Activated T-helper 17 cell treated with anti-CD3 and anti-CD28 coated beads, Interleukin-2, amount 50 U/mL, for 72 hours (primary cell): Measurements from ENCODE around the gene GREB1. TPM values are rescaled to one million over a fixed set of nuclear protein-coding genes. Genes with fewer than 3 reads are reported as not detected.
"Not testable (repeated sequence)": the region's sequence is repeated elsewhere in the genome, so short reads cannot be mapped to it uniquely, and the experiment has no call there.

Experiments
- ATAC-seq: fragments of 150-1000 bp; cut with Tn5 transposase; replicated peaks from 2 replicates; pipeline ENCODE4 v1.10.0; 2021; ENCODE audit warnings: mild to moderate bottlenecking, moderate library complexity
- H3K27ac Mint-ChIP-seq: one replicate; pipeline ENCODE4 v1.8.0; 2022; ENCODE audit warnings: mixed read lengths
- H3K27me3 Mint-ChIP-seq: one replicate; pipeline ENCODE4 v1.8.0; 2022; ENCODE audit warnings: mixed read lengths
- H3K36me3 Mint-ChIP-seq: one replicate; pipeline ENCODE4 v1.8.0; 2022; ENCODE audit warnings: low read depth, mild to moderate bottlenecking, mixed read lengths
- H3K4me1 Mint-ChIP-seq: one replicate; pipeline ENCODE4 v1.8.0; 2022; ENCODE audit warnings: mixed read lengths
- H3K4me3 Mint-ChIP-seq: one replicate; pipeline ENCODE4 v1.8.0; 2022; ENCODE audit warnings: mild to moderate bottlenecking, mixed read lengths
- H3K9me3 Mint-ChIP-seq: one replicate; pipeline ENCODE4 v1.8.0; 2022; ENCODE audit warnings: mixed read lengths
- total RNA-seq, 2 donors: library from RNA; stranded (reverse); gene quantifications; one replicate each; pipeline ENCODE4 v1.2.3, GENCODE V29; 2022

Gene GREB1
- total RNA-seq, 2 donors from 2014 or later = 0.95 to 1.0 TPM

DNA sequence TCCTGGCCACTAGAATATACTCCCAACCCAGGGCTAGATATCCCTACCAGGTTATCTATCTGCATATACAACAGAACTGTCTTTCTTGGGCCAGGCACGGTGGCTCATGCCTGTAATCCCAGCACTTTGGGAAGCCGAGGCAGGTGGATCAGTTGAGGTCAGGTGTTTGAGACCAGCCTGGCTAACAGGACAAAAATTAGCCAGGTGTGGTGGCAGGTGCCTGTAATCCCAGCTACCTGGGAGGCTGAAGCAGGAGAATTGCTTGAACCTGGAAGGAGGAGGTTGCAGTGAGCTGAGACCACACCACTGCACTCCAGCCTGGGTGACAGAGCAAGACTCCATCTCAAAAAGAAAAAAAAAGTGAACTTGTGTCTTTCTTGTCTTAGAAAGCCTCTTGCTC, 126.6 kb downstream of the GREB1 start:
- not testable (repeated sequence) for ATAC-seq, H3K9me3 Mint-ChIP-seq

DNA sequence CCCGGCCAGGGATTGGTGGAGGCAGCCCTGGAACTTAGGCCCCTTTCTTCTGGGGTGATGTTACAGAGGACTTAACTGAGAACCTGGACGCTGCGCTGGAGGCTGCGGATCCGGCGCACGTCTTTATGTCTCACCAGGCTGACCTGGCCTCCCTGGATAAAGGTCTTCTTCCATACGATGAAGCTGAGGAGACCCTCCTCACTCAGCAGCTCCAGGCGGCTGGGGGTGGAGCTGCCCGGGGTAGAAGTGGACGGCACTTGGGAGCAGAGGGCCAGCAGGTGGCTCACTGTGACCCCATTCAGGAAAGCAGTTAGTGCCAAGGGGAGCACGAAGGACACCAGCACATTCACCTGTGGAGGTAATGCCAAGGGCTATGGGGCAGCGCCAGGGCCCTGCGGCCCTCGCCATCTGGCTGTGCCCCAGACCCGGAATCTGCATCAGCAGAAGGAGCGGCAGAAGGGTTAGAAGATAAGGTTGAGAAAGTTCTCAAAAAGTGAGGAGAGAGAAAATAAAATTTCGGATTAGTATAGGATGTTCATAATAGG, 128.1 kb downstream of the GREB1 start:
- no peak overlapping the region for H3K27ac Mint-ChIP-seq
- peaks cover 5% of the 10 kb centered on the region for H3K36me3 Mint-ChIP-seq
- H3K27me3 Mint-ChIP-seq = peaks cover 35% of the 10 kb centered on the region
- ATAC-seq = no peak
- no peak overlapping the region for H3K4me3 Mint-ChIP-seq
- H3K4me1 Mint-ChIP-seq = no peaks in the 10 kb centered on the region
- peaks cover 7% of the 10 kb centered on the region for H3K9me3 Mint-ChIP-seq

More for the DNA sequence above, 126.6 kb downstream of the GREB1 start:
- H3K27me3 Mint-ChIP-seq = peaks cover 29% of the 10 kb centered on the region
- H3K36me3 Mint-ChIP-seq, H3K4me1 Mint-ChIP-seq, H3K4me3 Mint-ChIP-seq, H3K27ac Mint-ChIP-seq: not testable (repeated sequence)

DNA sequence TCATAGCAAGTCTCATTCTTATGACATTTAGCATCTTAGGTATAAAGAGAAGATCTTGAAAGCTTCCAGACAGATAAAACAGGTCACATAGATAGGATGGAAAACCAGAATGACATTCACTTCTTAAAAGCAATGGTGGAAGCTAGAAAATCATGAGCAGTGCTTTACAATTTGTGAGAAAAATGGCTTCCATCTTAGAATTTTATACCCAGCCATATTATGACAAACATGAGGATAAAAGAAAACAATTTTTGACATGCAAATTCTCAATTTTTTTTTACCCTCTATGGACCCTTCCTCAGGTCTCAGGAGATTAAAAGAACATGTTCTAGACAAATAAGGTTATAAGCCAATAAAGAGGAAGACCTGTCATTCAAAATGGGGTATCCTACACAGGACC, 129.0 kb downstream of the GREB1 start:
- ATAC-seq = no peak
- no peak overlapping the region for H3K27ac Mint-ChIP-seq
- no peaks in the 10 kb centered on the region for H3K4me1 Mint-ChIP-seq
- no peak overlapping the region for H3K4me3 Mint-ChIP-seq
- peaks cover 7% of the 10 kb centered on the region for H3K9me3 Mint-ChIP-seq
- H3K27me3 Mint-ChIP-seq = peaks cover 36% of the 10 kb centered on the region
- H3K36me3 Mint-ChIP-seq = peaks cover 5% of the 10 kb centered on the region

DNA sequence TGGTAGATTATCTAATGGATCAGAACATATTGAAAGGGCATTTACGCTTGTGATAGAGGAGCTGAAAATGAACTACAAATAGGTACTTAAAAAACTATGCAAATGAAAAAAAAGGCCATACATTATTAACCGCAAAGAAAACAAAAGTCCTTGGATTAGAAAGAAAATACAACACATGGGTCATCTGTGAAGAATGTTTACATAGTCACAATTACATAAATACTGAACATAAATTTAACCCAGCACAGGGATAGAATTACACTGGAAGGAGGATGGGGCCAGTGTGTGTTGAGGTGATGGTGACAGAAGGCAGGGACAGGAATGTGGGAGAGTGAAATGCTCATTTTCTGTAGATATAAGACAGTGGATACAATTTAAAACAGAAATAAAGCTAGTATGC, 129.6 kb downstream of the GREB1 start:
- H3K27me3 Mint-ChIP-seq = peaks cover 37% of the 10 kb centered on the region
- peaks cover 7% of the 10 kb centered on the region for H3K9me3 Mint-ChIP-seq
- peaks cover 5% of the 10 kb centered on the region for H3K36me3 Mint-ChIP-seq
- H3K4me3 Mint-ChIP-seq = no peak overlapping the region
- H3K4me1 Mint-ChIP-seq = no peaks in the 10 kb centered on the region
- no peak overlapping the region for H3K27ac Mint-ChIP-seq
- no peak for ATAC-seq

DNA sequence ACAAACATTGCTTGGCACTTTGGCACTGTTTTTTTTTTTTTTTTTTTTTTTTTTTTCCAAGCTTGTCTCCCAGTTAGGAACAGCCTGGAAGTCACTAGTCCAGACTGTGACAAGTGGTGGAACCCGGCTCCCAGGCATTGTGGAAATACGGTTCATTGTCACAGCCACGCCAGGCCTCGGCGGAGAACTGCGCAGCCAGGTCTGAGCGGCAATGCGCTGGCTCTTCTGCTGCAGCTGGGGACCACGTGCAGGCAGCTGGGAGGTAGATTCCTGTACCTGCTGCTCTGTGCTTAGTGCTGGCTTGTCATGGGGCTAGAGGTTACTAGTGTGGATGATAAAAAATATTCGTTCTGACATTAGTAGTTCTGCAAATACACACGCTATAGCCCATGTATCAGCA, 131.2 kb downstream of the GREB1 start:
- no peak for ATAC-seq
- peaks cover 35% of the 10 kb centered on the region for H3K27me3 Mint-ChIP-seq
- H3K36me3 Mint-ChIP-seq = peaks cover 5% of the 10 kb centered on the region
- H3K4me1 Mint-ChIP-seq = no peaks in the 10 kb centered on the region
- no peak overlapping the region for H3K4me3 Mint-ChIP-seq
- no peak overlapping the region for H3K27ac Mint-ChIP-seq
- peaks cover 7% of the 10 kb centered on the region for H3K9me3 Mint-ChIP-seq

- Mint-ChIP-seq H3K27ac (no peak overlapping the region), H3K9me3 (peaks cover 7% of the 10 kb centered on the region), H3K4me1 (no peaks in the 10 kb centered on the region), H3K36me3 (peaks cover 5% of the 10 kb centered on the region), H3K4me3 (no peak overlapping the region), H3K27me3 (peaks cover 40% of the 10 kb centered on the region)
- ATAC-seq = no peak
Measured at GRCh38 chr2:11665510-11666362, 131.9 kb downstream of the GREB1 start.

GRCh38 chr2:11667194-11667593, 133.3 kb downstream of the GREB1 start:
- Mint-ChIP-seq H3K4me3 (no peak overlapping the region), H3K27ac (no peak overlapping the region), H3K4me1 (no peaks in the 10 kb centered on the region), H3K27me3 (peaks cover 29% of the 10 kb centered on the region), H3K9me3 (peaks cover 4% of the 10 kb centered on the region), H3K36me3 (peaks cover under 1% of the 10 kb centered on the region)
- ATAC-seq = no peak

DNA sequence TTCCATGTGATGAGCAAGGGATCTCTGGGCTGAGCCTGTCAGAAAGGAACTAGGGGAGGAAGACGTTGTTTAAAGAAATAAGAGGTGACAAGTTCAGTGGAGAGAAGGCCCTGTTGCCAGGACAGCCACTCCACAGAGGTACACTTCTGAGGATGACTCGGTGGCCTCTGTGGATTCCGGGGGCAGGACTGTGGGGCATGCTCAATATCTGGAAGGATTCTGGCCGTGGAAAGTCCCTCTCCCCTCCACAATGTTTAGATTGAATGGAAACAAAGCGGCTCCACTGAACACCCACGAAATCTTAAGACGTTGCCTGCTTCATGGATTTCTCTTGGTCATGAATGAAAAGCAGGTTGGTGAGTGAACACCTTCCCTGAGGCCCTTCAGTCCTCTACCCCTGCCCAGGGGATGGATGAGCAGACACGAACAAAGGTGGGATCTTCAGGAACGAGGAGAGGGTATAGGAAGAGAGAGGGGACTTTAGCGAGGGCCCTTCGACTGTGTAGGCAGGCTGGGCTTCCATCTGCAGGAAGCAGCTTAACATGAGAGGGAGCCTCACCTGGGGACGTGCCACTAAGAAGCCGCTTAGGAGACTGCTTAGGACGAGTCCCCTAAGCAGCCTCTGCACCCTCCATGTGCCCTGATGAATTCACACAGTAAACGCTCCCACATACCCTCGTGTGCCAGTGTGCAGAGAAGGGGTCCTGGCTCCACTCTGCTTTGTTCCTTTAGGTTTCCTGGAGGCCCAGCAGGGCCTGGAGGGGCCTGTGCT, 134.2 kb downstream of the GREB1 start:
- H3K4me1 Mint-ChIP-seq = no peaks in the 10 kb centered on the region
- ATAC-seq = no peak
- H3K27me3 Mint-ChIP-seq = peaks cover 35% of the 10 kb centered on the region
- no peak overlapping the region for H3K4me3 Mint-ChIP-seq
- no peaks in the 10 kb centered on the region for H3K9me3 Mint-ChIP-seq
- H3K36me3 Mint-ChIP-seq = no peaks in the 10 kb centered on the region
- H3K27ac Mint-ChIP-seq = no peak overlapping the region

DNA sequence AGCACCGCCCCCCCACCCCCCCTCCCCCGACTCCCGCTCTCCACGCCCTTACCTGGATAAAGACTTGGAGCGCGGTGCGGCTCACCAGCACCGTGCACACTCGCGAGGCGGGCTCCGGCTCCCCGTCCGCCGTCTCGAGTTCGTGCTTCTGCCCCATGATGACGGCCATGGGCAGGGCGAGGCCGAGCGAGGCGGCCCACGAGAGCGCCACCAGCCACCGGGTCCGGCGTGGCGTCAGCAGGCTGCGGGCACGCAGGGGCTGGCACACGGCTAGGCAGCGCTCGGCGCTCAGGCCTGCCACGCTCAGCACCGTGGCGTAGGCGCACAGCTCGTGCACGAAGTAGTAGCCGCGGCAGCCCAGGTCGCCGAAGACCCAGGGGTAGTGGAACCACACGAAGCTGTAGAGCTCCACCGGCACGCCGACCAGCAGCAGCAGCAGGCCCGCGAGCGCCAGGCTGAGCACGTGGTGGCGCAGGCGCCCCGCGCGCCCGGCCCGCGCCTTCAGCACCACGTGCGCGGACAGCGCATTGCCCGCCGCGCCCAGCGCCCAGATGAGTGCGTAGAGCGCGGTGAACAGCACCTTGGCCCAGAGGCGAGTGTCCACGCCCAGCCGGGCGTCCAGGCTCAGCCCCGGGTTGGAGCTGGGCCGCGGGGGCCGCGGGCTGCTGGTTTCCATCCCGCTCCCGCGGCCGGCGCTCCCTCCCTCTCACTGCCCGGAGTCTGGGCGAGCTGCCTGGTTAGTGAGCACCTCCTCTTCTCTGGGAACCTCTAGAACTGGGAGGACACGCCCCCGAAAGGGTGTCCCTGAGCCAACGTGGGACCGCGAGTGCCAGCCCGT, 135.8 kb downstream of the GREB1 start, which contains the start of gene NTSR2:
NTSR2 (minus strand) TSS at position 742 of the 838 bp plus-strand sequence; CDS start at position 676, 66 bp downstream.
- H3K4me1 Mint-ChIP-seq = no peaks in the 10 kb centered on the region
- no peaks in the 10 kb centered on the region for H3K9me3 Mint-ChIP-seq
- H3K27ac Mint-ChIP-seq = no peak within 1 kb of the TSS
- H3K36me3 Mint-ChIP-seq = no peaks in the 10 kb centered on the region
- H3K27me3 Mint-ChIP-seq = peaks cover 32% of the 10 kb centered on the region
- peak; percentile 48 for ATAC-seq
- H3K4me3 Mint-ChIP-seq = no peak within 1 kb of the TSS

- Mint-ChIP-seq H3K36me3 (no peaks in the 10 kb centered on the region), H3K9me3 (no peaks in the 10 kb centered on the region), H3K4me3 (no peak overlapping the region), H3K27me3 (peaks cover 45% of the 10 kb centered on the region), H3K27ac (no peak overlapping the region), H3K4me1 (no peaks in the 10 kb centered on the region)
- no peak for ATAC-seq
Measured at GRCh38 chr2:11672407-11672806, 138.6 kb downstream of the GREB1 start.

DNA sequence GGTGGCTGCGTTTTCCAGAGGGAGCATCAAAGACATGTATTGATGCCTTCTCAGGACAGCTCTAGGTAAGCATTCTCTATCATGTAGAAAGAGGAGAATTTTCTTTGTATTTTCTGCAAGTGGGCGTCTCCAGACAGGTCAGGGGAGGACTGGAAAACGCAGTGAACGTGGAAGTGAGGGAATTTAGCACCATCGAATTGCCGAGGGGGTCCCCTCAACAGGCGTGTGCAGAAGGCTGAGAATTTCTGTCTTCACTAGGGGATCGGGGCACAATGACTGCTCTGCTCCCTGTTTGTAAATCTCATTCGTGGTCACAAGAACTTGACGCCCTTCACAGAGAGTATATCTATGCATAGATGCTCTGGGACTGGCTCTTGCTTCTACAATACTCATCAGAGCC, 141.1 kb downstream of the GREB1 start:
- ATAC-seq = no peak
- Mint-ChIP-seq H3K27ac (no peak overlapping the region), H3K36me3 (no peaks in the 10 kb centered on the region), H3K27me3 (peaks cover 43% of the 10 kb centered on the region), H3K9me3 (no peaks in the 10 kb centered on the region), H3K4me1 (no peaks in the 10 kb centered on the region), H3K4me3 (no peak overlapping the region)

GRCh38 chr2:11675423-11676112, 141.7 kb downstream of the GREB1 start:
- no peak for ATAC-seq
- Mint-ChIP-seq H3K4me1 (no peaks in the 10 kb centered on the region), H3K27ac (no peak overlapping the region), H3K9me3 (no peaks in the 10 kb centered on the region), H3K4me3 (no peak overlapping the region), H3K36me3 (no peaks in the 10 kb centered on the region), H3K27me3 (peaks cover 40% of the 10 kb centered on the region)

GRCh38 chr2:11676640-11677039, 142.8 kb downstream of the GREB1 start:
- Mint-ChIP-seq H3K4me1 (no peaks in the 10 kb centered on the region), H3K9me3 (no peaks in the 10 kb centered on the region), H3K36me3 (no peaks in the 10 kb centered on the region), H3K4me3 (no peak overlapping the region), H3K27ac (no peak overlapping the region), H3K27me3 (peaks cover 40% of the 10 kb centered on the region)
- ATAC-seq = no peak
